ENCODE results near the gene CBARP.

The CBARP gene

GRCh38 chr19:1244693-1245451, 7.1 kb upstream of the CBARP start (continued):
- TF ChIP-seq ZNF626 (tag by site-specific recombination; IDR thresholded peaks at IDR 0.05) (no peak), YY1 (tag by site-specific recombination; IDR thresholded peaks at IDR 0.05) (no peak), KLF1 (tag by site-specific recombination; IDR thresholded peaks at IDR 0.05) (peak; percentile 85), GLIS2 (tag by site-specific recombination; IDR thresholded peaks at IDR 0.05) (peak; percentile 10; the same call in 1 of the 2 replicates), ZNF585B (tag by site-specific recombination; IDR thresholded peaks at IDR 0.05) (no peak), ZNF404 (tag by site-specific recombination; IDR thresholded peaks at IDR 0.05) (0 out of 2 replicates have a peak, but pooled peaks have one; percentile 1), ZFP3 (tag by site-specific recombination; IDR thresholded peaks at IDR 0.05; ENCODE audit: low read depth) (no peak), ZNF248 (tag by site-specific recombination; IDR thresholded peaks at IDR 0.05) (no peak), ZNF138 (tag by site-specific recombination; IDR thresholded peaks at IDR 0.05; ENCODE audit: borderline replicate concordance) (no peak), ZSCAN30 (tag by site-specific recombination; IDR thresholded peaks at IDR 0.05) (peak; percentile 1; the same call in 1 of the 2 replicates), ZNF175 (tag by site-specific recombination; IDR thresholded peaks at IDR 0.05) (no peak), TCF7L2 (IDR thresholded peaks at IDR 0.05; ENCODE audit: borderline replicate concordance, low read depth, low read length) (no peak), ZNF629 (tag by site-specific recombination; IDR thresholded peaks at IDR 0.05) (no peak), SCRT1 (tag by site-specific recombination; IDR thresholded peaks at IDR 0.05; ENCODE audit: borderline replicate concordance) (no peak), ELK4 (IDR thresholded peaks at IDR 0.05; ENCODE audit: borderline replicate concordance, low read depth, low read length) (no peak), ZNF701 (tag by site-specific recombination; IDR thresholded peaks at IDR 0.05) (no peak), PRDM10 (tag by site-specific recombination; IDR thresholded peaks at IDR 0.05) (no peak), FEZF1 (tag by site-specific recombination; IDR thresholded peaks at IDR 0.05) (no peak), ZSCAN23 (tag by site-specific recombination; IDR thresholded peaks at IDR 0.05) (no peak), ZNF791 (tag by site-specific recombination; IDR thresholded peaks at IDR 0.05) (no peak), ZNF211 (tag by site-specific recombination; IDR thresholded peaks at IDR 0.05; ENCODE audit: low read depth) (no peak), ZNF768 (tag by site-specific recombination; IDR thresholded peaks at IDR 0.05) (no peak), PRDM2 (tag by site-specific recombination; IDR thresholded peaks at IDR 0.05; ENCODE audit: borderline replicate concordance) (no peak), ZFP69B (tag by site-specific recombination; IDR thresholded peaks at IDR 0.05) (peak; percentile 85), TRIM28 (IDR thresholded peaks at IDR 0.05; ENCODE audit: borderline replicate concordance, low read length) (no peak), ZNF132 (tag by site-specific recombination; IDR thresholded peaks at IDR 0.05; ENCODE audit: borderline replicate concordance) (no peak), ZNF521 (tag by site-specific recombination; IDR thresholded peaks at IDR 0.05) (no peak)
- TF ChIP-seq, protein P1, sequence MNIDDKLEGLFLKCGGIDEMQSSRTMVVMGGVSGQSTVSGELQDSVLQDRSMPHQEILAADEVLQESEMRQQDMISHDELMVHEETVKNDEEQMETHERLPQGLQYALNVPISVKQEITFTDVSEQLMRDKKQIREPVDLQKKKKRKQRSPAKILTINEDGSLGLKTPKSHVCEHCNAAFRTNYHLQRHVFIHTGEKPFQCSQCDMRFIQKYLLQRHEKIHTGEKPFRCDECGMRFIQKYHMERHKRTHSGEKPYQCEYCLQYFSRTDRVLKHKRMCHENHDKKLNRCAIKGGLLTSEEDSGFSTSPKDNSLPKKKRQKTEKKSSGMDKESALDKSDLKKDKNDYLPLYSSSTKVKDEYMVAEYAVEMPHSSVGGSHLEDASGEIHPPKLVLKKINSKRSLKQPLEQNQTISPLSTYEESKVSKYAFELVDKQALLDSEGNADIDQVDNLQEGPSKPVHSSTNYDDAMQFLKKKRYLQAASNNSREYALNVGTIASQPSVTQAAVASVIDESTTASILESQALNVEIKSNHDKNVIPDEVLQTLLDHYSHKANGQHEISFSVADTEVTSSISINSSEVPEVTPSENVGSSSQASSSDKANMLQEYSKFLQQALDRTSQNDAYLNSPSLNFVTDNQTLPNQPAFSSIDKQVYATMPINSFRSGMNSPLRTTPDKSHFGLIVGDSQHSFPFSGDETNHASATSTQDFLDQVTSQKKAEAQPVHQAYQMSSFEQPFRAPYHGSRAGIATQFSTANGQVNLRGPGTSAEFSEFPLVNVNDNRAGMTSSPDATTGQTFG (tag by site-specific recombination; IDR thresholded peaks at IDR 0.05; ENCODE audit: borderline replicate concordance) = no peak

Data from HEK293 (cell line).